ENCODE data around the gene CPNE4. TPM values are rescaled to one million over a fixed set of nuclear protein-coding genes. Genes with fewer than 3 reads are reported as not detected.
A peak's percentile ranks its signal among the peaks of the same experiment; 100 is the strongest.

CPNE4 gene
- total RNA-seq, 1 donor: not detected

DNA sequence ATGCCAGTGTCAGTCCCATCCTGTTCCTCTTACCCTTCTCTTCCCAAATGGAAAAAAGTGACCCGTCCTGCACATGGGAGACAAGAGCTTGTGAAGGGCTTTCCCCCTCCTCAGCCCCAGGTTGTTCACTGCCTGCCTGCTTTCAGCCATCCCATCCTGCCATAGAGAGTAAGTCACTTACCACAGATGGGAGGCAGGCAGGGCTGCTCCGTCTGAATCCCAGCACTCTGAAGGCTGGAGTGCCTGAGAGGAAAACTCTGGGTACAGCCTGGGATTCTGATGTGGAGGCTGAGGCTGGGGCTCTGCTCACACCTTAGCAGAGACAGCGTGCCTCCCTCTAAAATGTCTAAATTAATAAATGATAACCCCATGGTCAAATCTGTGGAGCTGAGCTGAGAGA lies 14.8 kb downstream of the CPNE4 start:
- TF ChIP-seq, protein P1, sequence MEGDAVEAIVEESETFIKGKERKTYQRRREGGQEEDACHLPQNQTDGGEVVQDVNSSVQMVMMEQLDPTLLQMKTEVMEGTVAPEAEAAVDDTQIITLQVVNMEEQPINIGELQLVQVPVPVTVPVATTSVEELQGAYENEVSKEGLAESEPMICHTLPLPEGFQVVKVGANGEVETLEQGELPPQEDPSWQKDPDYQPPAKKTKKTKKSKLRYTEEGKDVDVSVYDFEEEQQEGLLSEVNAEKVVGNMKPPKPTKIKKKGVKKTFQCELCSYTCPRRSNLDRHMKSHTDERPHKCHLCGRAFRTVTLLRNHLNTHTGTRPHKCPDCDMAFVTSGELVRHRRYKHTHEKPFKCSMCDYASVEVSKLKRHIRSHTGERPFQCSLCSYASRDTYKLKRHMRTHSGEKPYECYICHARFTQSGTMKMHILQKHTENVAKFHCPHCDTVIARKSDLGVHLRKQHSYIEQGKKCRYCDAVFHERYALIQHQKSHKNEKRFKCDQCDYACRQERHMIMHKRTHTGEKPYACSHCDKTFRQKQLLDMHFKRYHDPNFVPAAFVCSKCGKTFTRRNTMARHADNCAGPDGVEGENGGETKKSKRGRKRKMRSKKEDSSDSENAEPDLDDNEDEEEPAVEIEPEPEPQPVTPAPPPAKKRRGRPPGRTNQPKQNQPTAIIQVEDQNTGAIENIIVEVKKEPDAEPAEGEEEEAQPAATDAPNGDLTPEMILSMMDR (IDR thresholded peaks at IDR 0.05; ENCODE audit: insufficient read depth, low read length): no peak
- DNase-seq (ENCODE audit: low read depth): no peak
- no peak overlapping the region for H3K4me3 ChIP-seq (ENCODE audit: low read depth, low read length)

- no peak for DNase-seq (ENCODE audit: low read depth)
- no peak overlapping the region for H3K4me3 ChIP-seq (ENCODE audit: low read depth, low read length)
- TF ChIP-seq, protein P1 (IDR thresholded peaks at IDR 0.05; ENCODE audit: insufficient read depth, low read length): no peak
These were observed 17.7 kb downstream of the CPNE4 start for GRCh38 chr3:132017137-132017536.

- TF ChIP-seq, protein P1 (IDR thresholded peaks at IDR 0.05; ENCODE audit: insufficient read depth, low read length): no peak
- DNase-seq (ENCODE audit: low read depth): peak; percentile 4
- H3K4me3 ChIP-seq (ENCODE audit: low read depth, low read length): no peak overlapping the region
These were observed 18.5 kb downstream of the CPNE4 start for GRCh38 chr3:132016061-132017041.

DNA sequence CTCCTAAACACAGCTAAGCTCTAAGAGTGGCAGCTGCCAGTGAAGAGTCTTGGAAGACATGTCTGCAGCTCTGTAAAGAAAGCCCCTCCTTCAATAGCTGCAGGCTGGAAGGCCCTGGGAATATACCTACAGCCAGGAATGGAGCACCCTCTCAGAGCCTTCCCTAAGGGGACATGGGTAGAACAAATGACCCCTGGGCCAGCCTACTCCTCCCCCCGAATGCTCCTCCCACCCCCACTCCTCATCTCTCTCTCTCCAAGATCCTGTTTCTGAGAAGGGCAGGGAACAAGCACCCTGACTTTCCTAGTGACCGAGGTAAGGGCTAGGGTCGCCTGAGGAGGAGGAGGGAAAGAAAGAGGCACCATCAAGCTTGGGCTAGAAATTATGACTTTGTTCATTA lies 20.7 kb downstream of the CPNE4 start:
- no peak overlapping the region for H3K4me3 ChIP-seq (ENCODE audit: low read depth, low read length)
- no peak for DNase-seq (ENCODE audit: low read depth)
- TF ChIP-seq, protein P1 (IDR thresholded peaks at IDR 0.05; ENCODE audit: insufficient read depth, low read length): no peak

DNA sequence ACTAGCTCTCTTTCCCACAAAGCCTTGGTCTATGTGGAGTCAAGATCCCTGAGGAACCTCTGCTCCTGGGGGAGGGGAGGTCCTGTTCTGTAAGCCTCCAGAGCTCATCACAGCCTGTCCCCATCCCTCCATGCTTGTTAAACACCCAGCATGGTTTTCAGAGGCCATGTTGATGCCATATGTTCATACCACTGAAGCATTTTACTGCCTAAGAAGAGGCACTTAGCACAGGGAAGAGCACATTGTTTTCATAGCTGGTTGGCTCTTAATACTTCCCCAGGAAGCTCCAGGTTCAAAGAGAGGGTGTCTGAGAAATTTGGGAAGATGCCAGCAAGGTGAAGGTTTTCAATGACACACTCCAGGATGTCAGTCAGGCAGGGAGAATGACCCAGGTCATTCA lies 25.6 kb downstream of the CPNE4 start:
- H3K4me3 ChIP-seq (ENCODE audit: low read depth, low read length): no peak overlapping the region
- TF ChIP-seq, protein P1 (IDR thresholded peaks at IDR 0.05; ENCODE audit: insufficient read depth, low read length): no peak
- DNase-seq (ENCODE audit: low read depth): no peak

DNA sequence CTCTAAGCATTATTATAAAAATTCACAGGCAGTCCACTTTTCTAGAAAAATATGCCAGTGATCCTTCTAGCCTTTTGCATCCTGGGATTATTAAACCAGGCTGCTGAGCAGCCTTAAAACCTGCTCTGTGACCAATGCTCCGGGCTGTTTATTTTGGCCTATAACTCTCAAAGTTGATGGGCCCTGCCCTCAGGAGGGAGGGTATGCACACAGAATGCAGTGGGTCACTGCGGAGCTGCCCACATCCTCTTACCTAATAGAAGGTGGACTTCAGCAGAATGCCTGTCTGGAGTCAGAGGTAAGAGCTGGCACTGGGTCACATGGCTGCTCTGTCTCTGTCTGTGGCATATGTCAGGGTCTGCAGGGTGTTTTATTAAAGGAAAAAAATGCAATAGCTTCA lies 26.0 kb downstream of the CPNE4 start:
- TF ChIP-seq, protein P1 (IDR thresholded peaks at IDR 0.05; ENCODE audit: insufficient read depth, low read length): no peak
- H3K4me3 ChIP-seq (ENCODE audit: low read depth, low read length): no peak overlapping the region
- DNase-seq (ENCODE audit: low read depth): no peak
